DOHH2 (cell line): Measurements from ENCODE around the gene SLC44A1.

Source experiments
- CTCF ChIP-seq: fragments of 200-600 bp; sonication (generic); IDR thresholded peaks from one replicate; pipeline ENCODE4 v1.5.1; 2014; ENCODE audit warnings: antibody characterized with exemption, mild to moderate bottlenecking, low read depth, low read length; ENCODE audit not compliant: poor library complexity, severe bottlenecking
- EZH2phosphoT487 ChIP-seq: fragments of 200-600 bp; sonication (generic); IDR thresholded peaks from 2 replicates; pipeline ENCODE4 v1.6.1; 2017; ENCODE audit warnings: borderline replicate concordance, mild to moderate bottlenecking, antibody characterized with exemption, low read length, moderate library complexity, mixed read lengths

- TF ChIP-seq CTCF, result no peak
- TF ChIP-seq EZH2phosphoT487, result no peak
Observed at GRCh38 chr9:105441616-105442160, 197.2 kb downstream of the SLC44A1 start.
